ENCODE results near the gene ANKMY1.

Gene ANKMY1

DNA sequence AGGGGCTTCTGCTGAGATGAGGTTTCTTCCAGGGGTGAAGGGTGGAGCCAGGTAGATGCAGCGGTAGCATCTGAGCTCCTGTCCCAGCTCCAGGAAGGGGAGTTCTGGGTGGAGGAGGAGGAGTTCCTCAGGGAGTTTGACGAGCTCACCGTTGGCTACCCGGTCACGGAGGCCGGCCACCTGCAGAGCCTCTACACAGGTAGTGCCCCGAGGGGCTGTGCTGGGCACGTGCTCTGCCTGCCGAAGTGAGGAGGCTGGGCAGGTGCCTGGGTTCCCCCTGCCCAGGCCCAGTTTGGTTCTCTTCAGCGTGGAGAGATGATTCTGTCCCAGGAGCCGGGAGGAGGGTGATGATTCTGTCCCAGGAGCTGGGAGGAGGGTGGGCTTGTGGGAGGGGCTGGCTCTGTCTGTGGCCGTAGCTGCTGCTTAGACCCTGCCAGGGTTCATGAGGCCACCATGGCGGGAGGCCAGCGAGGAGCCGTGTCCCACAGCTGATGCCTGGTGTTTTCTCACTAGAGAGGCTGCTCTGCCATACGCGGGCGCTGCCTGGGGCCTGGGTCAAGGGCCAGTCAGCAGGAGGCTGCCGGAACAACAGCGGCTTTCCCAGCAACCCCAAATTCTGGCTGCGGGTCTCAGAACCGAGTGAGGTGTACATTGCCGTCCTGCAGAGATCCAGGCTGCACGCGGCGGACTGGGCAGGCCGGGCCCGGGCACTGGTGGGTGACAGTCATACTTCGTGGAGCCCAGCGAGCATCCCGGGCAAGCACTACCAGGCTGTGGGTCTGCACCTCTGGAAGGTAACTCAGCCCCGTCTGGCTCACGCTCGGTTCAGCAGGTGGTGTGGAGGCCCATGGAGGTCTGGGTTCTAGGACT, 37.0 kb upstream of the ANKMY1 start:
- no peak for DNase-seq

DNA sequence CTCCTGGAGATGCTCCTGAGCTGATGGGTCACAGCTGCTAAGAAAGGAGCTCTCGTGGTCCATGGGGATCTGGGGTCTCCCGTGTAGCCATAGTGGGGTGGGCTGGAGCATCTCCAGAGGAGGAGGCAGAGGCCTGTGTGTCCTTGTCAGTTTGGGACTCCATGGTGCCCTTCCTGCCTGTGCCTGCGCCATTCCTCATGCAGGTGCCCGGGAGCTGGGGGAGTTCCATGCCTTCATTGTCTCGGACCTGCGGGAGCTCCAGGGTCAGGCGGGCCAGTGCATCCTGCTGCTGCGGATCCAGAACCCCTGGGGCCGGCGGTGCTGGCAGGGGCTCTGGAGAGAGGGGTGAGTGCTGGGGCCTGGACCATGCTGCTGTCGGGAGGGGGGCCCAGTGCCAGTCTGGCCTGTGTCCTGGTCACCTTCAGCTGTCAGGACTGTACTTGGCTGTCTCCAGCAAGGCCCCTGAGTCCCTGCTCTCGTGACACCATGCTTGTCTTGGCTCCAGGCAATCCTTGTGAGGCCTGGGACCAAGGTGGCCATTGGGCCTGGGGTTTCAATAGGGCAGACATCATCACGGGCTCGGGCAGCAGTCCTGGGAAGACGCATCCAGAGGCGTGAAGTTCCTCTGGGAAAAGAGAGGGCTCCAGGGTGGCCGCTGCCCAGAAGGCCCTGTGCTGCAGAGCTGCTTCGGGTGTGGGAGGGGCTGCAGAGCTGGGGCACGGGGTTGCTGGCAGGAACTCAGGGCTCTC, 36.1 kb upstream of the ANKMY1 start:
- no peak for DNase-seq

DNA sequence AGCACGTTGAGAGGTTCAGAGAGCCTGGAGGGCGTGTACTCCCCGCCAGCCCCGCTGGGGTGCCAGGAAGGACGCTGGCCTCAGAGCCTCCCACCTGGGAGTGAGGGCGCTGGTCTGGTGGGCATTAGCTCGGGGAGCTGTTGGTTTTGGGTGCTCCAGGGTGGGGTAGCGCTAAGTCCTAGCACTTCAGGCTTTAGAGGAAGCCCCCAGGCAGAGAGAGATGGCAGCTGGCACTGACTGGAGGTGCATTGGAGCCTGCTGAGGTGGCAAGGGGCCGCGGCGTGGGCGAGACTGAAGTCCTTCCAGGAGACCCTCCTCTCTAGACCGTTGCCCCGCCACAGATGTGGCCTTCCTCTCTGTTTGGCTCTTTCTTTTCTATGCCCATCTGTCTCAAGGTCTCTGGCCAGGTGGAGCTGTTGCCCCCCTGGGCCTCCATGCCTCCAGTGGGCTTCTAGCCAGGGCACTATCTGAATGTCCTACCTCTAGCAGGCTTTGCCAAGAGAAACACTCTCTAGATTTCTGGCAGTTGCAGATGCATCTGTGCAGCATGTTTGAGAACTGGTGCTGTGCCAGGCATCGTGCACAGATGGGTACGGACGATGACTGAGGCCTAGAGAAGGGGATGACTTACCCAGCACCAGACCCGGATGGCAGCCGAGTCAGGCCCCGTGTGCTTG, 35.4 kb upstream of the ANKMY1 start:
- no peak for DNase-seq

DNA sequence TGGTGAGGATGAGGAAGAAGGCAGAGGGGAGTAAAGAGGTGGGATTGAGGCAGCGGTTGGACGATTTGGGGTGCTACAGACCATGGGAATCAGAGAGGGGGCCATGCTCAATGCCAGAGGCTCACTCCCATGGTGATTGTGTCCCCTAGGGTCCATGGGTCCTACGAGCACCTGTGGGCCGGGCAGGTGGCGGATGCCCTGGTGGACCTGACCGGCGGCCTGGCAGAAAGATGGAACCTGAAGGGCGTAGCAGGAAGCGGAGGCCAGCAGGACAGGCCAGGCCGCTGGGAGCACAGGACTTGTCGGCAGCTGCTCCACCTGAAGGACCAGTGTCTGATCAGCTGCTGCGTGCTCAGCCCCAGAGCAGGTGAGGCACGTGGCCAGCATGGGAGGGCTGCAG, 34.0 kb upstream of the ANKMY1 start:
- no peak for DNase-seq

DNA sequence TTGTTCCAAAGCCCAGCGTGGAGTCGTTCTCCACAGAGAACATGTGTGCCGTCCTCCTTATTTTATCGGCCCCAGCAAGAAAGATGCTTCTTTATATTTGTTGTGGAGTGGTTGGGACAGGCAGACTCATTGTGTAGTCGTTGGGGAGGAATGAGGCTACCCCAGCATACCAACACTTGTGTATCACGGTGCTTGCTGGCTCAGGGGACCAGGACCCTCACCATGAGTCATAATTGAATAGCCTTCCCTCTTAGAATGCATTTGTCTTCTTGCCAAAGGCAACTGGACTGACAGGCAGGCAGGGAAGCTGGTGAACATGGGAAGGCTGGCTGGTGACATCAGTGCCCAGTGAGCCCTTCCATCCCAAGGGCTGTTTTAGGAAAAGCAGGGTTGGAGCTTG, 33.4 kb upstream of the ANKMY1 start:
- peak; percentile 62 for DNase-seq

DNA sequence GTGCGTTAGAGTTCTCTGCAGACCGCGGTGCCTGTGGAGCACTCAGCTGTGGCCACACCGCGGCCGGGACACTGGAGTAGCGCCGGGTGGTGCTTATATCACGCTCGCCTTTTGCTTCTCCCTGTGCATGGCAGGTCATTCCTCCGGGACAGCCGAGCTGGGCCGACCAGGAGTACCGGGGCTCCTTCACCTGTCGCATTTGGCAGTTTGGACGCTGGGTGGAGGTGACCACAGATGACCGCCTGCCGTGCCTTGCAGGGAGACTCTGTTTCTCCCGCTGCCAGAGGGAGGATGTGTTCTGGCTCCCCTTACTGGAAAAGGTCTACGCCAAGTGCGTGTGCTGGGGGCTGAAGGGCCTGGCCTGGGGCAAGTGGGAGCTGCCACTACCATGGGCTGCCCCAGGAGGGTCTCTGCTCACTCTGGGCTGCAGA, 32.9 kb upstream of the ANKMY1 start:
- no peak for DNase-seq

DNA sequence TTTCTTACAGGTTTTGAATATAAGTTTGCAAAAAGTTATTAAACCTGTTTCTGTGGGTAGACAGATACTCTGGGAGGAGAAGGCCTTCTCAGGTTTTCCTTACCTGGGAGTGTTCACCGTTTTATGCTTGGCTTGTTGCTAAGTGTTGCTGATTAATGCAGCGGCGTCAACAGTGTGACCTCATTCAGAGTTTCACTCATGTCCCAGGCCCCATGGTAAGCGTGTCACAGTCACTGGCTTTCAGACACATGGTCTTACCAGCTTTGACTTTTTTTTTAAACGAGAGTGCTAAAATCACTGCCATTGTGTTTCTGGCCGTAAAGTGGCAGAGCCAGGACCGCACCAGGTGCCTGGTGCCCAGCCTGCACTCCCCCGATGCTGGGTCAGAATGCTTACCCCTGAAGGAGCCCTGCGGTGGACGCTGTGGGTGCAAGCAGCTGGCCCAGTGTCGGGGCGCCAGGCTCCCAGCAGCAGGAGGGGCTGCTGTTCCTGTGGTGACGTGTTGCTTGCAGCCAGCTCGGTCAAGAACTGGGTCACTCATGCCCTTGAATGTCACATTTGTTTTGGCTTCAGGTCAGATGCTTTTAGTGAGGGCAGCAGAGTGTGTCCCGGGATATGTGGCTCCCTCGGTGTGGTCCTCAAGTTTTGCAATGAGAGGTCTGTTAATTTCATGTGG, 32.2 kb upstream of the ANKMY1 start:
- DNase-seq: no peak

DNA sequence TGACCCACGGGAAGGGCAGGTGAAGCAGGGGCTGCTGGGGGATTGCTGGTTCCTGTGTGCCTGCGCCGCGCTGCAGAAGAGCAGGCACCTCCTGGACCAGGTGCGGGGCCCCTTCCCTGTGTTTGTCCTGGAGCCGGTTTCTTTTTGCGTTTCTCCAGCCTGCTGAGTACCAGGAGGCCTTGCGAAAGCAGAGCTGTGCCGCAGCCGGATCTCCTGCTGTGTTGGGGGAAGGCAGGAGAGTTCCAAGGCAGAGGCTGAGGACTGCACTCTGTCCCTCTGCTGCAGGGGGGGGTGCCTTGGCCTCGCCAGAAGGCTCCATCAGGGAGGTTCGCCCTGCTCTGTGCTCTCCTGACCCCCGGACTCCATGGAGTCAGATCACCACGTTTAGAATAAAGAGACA, 31.6 kb upstream of the ANKMY1 start:
- DNase-seq: no peak

DNA sequence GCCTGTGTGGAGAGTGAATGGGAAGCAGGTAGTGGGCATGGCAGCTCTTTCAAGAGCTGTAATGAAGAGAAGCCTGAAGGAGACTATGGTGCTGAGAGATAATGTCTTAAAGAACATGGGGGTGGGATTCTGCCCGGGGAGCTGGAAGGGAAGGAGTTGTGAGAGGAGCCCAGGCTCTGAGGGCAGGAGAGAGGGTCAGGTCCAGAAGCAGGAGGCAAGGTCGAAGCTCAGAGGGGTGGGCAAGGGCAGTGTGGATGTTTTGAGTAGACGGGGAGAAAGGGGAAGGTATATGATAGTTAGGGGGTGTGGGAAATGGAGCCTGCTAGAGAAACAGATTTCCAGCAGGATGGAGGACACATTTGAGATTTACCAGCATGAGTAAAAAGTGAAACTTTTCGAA, 30.9 kb upstream of the ANKMY1 start:
- DNase-seq: no peak

DNA sequence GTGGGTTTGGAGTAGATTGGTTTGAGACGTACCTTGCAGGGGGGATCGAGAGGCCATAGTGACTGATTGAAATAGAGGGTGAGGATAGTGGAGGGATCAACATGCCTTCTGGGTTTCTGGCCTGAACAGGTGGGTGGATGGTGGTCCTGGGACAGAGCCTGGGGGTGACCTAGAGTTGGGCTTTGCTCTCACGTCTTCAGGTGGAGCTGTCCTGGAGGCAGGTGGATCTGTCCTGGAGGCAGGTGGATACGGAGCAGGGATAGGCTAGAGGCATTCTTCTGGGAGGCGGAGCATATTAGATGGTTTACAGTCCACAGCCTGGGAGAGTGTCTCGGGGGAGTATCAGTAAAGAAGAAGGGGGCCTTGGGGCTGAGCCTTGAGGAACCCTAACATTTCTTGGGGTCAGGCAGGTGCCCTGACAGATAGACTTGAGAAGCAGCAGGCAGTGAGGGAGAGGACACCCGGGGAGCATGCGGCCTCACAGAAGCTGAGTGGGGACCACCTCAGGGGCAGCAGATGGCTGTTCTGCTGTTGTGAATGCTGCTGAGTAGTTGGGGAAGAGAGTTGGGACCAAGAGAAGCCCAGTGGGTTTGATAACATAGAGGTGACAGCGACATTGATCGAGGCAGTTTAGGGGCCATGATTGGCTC, 30.3 kb upstream of the ANKMY1 start:
- no peak for DNase-seq

DNA sequence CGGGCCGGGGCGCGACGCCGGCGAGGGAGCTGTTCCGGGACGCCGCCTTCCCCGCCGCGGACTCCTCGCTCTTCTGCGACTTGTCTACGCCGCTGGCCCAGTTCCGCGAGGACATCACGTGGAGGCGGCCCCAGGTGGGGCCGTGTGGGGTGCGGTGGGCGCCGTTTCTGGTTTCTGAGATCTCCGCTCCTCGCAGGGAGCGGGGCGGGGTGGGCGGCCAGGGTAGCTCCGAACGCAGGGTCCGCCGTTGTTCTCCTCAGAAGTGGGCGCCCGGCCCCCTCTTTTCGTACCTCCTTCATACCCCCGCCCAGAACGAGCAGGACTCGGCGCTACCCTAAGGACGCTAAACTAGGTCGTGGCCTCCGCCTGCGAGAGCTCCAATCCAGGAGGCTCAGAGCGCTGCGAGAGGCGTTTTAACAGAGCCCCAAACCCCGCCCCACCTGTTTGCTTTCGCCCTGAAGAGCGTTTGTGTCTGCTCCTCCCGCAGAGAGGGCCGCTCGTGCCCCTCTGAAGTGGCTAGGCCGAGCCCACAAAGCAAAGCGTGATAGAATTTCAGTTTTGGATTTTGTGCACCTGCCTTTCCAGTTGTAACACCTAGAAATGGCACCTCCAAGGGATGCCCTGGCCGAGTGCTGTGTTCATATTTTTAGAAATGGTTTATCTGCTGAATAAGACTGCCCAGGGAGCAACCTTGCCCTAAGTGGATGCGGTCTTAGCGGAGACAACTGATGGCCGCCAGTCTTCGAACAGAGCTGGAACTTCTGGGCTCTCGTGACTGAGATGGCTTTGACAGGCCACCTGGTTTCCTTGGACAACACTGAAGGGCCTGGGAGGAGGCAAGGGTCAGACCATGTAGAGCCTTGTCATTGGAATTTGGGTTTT, 29.4 kb upstream of the ANKMY1 start:
- no peak for DNase-seq

DNA sequence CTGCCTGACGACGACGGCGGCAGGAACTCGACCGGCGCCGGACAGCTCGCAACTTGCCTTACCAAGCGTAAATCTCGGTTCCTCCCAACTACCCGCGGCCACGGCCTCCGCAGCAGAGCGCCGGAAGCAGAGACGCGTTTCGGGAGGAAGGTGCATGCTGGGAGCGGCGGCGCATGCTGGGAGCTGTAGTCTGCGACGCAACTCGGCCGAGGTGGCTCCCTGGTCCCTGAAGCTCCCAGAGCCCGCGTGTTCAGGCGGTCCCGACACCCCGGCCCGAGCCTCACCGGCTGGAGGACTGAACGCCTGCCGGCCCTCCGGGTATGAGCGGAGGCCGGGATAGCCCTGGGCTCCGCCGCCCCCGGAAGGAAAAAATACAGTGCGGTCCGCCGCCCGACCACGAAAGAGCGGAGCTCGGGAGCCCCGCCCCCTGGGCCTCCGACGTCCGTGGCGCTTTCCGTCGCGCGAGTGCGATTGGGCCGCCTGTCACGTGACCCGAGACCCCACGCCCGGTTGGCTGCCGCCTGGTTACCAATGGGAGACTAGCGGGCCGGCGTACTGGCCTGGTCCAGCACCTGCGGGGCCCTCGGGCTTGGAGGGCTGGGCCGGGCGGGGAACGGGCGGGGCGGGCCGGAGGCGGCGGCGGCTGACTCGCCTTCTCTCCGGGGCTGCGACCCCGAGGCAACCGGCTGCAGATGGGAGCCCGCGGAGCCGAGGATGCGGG, 28.6 kb upstream of the ANKMY1 start, which contains the start of gene CAPN10:
Gene CAPN10, plus strand, starts transcription at position 537 of the 721 bp plus-strand sequence. Its CDS starts 178 bp downstream, at position 715.
- peak; percentile 94 for DNase-seq

DNA sequence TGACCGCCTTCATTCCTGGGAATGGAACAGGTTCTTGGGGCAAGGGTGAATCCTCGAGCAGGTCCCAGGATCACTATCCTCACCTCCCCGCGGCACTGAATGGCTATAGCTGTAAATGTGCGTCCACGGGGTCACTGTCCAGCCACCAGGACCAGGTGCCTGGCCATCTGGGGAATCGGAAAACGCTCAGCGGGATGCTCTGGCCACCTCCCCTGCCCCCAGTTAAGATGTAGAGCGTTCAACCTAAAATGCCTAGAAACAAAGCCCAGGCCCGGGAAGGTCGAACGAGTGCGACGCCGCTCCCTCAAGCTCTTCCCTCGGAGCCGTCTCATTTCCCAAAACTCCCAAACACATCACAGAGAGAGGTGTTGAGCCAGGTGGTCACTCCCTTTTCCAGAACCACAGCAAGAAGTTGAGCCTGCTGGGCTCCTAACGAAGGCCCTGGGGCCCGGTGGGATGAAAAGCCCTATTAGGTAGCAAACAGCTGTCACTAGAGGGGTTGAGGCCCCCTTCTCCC, 28.0 kb upstream of the ANKMY1 start:
- DNase-seq: no peak

DNA sequence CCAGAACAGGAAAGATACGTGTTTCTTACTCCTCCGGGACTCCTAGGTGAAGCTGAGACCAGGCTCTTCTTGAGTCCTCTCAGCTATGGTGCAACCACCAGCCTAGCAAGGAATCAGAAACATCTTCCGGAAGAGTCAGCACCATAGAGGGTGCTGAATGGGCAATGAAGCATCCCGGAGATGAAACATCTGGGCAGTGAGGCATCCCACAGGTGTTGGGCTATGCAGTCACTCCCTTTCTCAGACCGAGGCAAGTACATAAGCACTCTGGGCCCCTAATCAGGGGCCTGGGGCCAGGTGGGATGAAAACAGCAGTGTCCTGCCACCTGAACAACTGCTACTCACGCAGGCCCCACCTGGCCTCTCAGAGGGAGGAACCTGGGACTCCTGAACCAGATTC, 27.3 kb upstream of the ANKMY1 start:
- DNase-seq: no peak

DNA sequence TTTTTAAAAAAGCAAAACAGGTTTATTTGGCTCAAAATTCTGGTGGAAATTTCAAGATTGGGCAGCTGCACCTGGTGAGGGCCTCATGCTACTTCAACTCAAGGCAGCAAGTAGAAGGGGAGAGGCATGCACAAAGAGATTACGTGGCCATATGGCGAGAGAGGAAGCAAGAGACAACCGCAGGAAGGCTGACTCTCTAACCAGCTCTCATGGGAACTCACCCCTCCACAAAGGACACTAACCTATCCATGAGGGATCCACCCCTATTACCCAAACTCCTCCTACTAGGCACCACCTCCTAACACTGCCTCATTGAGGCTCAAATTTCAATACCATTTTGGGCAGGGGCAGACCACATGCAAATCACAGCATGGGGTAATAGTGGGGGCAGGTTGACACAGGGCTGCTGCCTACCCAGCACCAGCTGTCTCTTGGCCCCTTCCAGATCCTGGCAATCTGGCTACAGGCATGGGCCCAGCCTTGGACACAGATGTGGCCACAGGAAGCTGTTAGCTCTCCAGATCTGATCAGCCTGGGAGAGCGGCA, 26.8 kb upstream of the ANKMY1 start:
- DNase-seq: peak; percentile 38

DNA sequence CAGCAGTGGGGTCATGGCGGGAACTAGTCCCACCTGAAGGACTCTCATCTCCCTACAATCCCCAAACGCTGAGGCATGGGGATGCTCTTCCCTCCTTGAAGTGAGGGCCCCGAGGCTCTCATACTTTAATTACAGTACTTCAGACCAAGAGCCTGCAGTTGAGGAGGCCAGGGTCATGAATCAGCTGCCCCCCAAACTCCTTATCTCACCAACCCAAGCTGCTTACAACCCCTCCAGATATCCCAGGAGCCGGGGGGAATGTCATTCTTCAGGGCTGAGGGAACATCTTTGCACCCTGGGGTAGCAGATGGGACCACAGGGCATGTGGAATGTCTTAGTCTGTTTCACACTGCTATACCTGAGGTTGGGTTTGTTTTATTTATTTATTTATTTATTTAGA, 26.0 kb upstream of the ANKMY1 start:
- DNase-seq: no peak

DNA sequence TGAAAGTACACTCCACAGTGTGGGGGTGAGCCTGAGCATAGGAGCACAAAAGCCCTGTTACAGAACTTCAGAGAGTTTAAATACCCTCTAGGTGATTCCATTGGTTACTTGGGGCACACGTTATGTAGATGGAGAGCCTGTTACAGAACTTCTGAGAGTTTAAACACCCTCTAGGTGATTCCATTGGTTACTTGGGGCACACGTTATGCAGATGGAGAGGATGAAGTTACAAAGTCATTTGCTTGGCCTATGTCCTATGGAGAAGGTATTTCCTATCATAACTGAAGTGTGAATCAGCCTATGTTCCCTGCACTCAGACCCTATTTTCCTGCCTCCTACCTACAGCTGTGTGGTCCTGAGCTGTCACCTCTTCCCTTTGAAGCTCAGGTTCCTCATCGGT, 25.0 kb upstream of the ANKMY1 start:
- DNase-seq: no peak

DNA sequence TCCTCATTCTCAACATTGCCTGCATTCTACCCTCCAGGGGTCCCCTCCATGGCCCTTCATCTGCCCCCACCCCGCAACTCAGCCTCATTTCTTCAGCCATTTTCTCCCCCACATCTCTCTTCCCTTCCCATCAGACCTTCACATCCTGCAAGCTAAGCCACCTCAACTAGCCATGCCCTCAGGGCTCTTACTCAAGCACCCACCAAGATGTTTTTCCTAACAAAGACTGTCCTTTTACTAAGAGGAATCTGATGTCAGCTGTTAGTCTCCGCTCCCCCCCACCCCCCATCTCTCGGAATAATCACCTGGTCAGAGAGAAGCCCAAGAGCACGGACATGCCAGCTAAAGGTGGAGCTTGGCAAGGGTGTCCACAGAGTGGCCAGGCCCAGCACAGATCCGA, 24.0 kb upstream of the ANKMY1 start:
- no peak for DNase-seq

DNA sequence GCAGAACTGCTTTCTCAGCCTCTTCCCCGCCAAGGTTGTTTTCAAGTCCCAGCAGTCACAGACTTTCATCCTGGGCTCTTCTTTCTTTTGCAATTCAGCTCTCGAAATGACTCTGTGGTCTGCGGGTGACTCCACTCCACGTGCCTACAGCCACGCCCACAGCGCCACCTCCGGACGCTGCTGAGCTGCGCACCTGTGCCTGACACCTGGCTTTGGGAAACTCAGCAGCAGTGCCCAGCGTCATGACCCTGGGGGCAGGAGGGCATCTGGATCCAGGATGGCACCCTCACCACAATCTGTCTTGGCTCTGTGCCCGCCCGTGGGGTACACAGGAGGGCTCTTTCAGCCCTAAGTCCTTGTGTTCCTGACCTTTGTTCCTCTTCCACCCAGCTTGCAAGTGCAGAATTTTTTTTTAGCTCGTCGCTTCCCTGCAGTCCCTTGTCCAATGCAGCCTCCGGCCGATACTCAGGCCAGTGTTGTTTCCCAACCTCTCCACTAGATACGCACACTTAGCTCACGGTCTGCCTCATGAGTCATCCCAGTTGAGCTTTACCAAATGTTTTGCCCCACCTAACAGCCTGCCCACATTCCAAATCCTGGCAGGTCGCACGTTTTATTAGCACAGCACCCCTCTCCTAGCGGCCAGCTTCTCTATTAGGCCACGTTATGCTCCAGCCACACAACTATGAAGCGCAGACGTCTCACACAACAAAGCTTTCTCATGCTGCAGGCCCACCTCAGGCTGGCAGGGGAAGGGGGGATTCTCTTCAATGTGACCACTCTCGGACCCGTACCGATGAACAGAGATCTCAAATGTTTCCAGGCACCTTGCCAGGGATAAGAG, 22.2 kb upstream of the ANKMY1 start:
- peak; percentile 32 for DNase-seq
